Tibial nerve (tissue), 3 donors: ENCODE data around the gene OLFM1.

Source experiments
- POLR2A ChIP-seq, 2 donors: fragments of 450-650 bp; IDR thresholded peaks; one replicate each; pipeline ENCODE4 v1.6.1; 2017; ENCODE audit warnings: antibody characterized with exemption in 2 of 2, mild to moderate bottlenecking in 2 of 2, moderate library complexity in 2 of 2
- TF ChIP-seq, protein P1 (sequence below), 5 experiments: fragments of 200-600 bp in 3 of 5; fragments of 450-650 bp in 2 of 5; sonication (generic) in 3 of 5; IDR thresholded peaks; one replicate each; pipeline ENCODE4 v1.5.1; 2016 to 2019; ENCODE audit warnings: antibody characterized with exemption in 5 of 5, mild to moderate bottlenecking in 3 of 5, moderate library complexity in 2 of 5

DNA sequence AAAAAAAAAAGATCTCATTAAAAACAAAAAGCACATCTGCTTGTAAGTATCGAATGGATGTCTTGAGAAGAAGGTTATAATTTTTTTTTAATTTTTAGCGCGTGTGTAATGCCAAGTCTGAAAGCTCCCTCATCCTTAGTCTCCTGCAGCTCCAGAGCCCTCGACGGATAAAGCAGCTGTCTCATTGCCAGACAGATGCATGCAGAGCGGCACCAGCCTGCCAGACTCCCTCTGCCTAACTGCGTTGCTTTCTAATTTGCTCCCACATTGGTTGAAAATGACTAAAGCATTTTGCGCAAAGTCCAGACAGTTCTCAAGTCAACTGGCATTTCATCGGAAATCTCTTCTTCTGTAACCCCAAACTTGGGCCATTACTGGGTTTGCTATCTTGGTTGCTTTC is 29.4 kb downstream of the OLFM1 start:
- TF ChIP-seq, protein P1, sequence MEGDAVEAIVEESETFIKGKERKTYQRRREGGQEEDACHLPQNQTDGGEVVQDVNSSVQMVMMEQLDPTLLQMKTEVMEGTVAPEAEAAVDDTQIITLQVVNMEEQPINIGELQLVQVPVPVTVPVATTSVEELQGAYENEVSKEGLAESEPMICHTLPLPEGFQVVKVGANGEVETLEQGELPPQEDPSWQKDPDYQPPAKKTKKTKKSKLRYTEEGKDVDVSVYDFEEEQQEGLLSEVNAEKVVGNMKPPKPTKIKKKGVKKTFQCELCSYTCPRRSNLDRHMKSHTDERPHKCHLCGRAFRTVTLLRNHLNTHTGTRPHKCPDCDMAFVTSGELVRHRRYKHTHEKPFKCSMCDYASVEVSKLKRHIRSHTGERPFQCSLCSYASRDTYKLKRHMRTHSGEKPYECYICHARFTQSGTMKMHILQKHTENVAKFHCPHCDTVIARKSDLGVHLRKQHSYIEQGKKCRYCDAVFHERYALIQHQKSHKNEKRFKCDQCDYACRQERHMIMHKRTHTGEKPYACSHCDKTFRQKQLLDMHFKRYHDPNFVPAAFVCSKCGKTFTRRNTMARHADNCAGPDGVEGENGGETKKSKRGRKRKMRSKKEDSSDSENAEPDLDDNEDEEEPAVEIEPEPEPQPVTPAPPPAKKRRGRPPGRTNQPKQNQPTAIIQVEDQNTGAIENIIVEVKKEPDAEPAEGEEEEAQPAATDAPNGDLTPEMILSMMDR (IDR thresholded peaks at IDR 0.05) = no peak
- TF ChIP-seq POLR2A (IDR thresholded peaks at IDR 0.05) = no peak
